NCI-H2227 treated with DMSO at 0.1 percent for 48 hours (cell line): ENCODE data around the gene RNF5.

Source experiments
- DNase-seq: peaks from one replicate; lab custom pipeline; 2025; lab: John Stamatoyannopoulos, UW

RNF5 gene

GRCh38 chr6:32151863-32152768 lies 26.1 kb upstream of the RNF5 start, which contains the start of gene PRRT1:
TSS of gene PRRT1 (minus strand) at chr6:32151939. CDS start at chr6:32151827, 112 bp downstream.
- DNase-seq, result no peak

DNA sequence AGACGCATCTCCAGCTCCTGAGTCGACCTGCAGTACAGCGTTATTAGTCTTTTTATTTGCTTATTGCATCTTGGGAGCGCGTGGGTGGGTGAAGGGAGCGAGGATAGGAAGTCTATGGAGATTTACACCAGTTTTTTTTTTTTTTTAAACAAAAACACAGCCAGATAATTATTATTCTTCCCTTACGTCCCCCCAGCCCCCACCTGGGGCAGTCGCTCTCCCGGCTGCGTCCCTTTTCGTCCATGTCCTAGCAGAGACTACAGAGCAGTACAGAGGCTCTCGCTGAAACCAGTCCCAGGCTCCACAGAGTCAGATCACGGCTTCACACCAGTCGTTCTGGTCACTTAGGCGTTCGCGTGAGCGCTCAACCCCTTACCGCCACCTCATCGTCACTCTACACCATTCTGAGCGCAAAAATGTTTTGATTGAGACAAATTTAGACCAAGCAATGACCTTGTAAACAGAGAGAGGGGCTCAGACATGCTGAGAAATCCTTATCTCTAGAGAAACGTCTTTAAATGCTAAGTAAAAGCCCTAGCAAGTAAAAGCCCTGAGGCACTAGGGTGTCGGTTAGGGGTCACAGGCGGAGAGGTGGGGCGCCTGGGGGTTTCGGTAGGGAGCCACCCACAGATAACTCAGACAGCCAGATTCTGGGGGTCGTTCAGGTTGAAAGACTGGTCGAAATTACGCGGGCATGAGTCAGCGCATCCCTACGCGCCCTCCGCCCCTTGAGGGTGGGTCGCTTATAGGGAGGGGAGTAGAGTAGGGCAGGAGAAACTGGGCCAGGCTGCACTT lies 25.2 kb upstream of the RNF5 start:
- peak; percentile 48 for DNase-seq

- peak; percentile 91 for DNase-seq
These were observed 24.4 kb upstream of the RNF5 start, which contains the start of gene PPT2 for GRCh38 chr6:32153564-32154513. TSS of gene PPT2 (plus strand) at chr6:32154141. CDS start at chr6:32154595, 454 bp downstream.

DNA sequence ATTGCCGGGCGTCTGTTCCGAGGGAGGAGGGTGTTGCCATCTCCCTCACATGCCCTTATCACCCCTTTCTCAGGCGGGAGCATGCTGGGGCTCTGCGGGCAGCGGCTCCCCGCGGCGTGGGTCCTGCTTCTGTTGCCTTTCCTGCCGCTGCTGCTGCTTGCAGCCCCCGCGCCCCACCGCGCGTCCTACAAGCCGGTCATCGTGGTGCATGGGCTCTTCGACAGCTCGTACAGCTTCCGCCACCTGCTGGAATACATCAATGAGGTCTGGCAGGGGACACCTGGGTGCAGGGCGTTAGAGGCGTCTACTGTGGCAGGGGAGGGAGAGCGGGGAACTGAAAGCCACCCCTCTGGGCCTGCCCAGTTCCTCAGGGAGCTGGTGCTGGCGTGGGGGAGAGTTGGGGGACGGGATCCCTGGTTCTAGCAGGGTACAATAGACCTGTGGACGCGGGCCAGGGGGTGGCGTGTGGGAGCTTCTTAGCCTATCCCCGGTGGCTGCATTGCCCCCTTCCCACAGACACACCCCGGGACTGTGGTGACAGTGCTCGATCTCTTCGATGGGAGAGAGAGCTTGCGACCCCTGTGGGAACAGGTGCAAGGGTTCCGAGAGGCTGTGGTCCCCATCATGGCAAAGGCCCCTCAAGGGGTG lies 23.6 kb upstream of the RNF5 start:
- DNase-seq, result peak; percentile 41

DNA sequence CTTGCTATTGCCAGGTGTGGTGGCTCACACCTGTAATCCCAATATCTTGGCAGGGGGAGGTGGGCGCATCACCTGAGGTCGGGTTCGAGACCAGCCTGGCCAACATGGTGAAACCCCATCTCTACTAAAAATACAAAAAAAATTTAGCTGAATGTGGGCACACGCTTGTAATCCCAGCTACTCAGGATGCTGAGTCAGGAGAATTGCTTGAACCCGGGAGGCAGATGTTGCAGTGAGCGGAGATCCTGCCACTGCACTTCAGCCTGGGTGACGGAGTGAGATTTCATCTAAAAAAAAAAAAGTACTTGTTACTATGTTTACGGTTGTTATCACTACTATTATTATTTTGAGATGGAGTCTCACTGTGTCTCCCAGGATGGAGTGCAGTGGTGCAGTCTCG lies 21.3 kb upstream of the RNF5 start:
- DNase-seq, result no peak

GRCh38 chr6:32158052-32158451 lies 20.2 kb upstream of the RNF5 start:
- DNase-seq, result no peak

DNA sequence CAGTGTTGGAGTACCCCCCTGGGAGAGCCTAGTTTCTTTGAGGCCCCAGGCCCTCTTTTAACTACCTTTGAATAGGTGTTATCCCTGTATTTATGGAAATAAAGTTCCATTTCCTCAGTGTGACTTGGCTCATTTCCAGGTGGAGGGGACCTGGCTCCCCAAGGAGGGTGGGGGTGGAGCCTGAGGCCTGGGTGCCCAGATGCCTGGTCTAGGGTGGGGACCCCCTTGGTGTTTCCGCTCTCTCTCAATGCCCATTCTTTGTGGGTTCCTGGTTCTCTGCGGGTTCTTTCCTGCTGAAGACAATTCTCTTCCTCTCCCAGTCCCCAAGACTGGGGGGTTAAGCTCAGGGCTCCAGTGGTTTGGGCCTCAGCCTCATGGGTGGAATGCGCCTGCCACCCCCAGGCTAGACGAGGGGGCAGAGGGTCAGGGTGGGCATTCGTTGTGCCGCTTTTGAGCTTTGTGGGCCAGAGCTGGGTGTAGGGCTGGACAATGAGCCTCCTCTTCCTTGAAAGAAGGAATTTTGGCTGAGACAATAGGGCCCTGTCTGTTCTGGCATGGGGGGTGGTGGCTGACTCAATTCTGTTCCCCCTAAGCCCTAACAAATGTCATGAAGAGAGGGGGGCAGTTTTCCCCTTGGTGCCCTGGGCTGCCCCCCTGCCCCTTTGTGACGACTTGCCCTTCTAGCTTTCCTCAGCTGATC lies 14.5 kb upstream of the RNF5 start:
- DNase-seq, result no peak

GRCh38 chr6:32164295-32164694 lies 13.9 kb upstream of the RNF5 start, which contains the start of gene EGFL8:
TSS of gene EGFL8 (plus strand) at chr6:32164595. CDS start at chr6:32166166, 1,571 bp downstream.
- no peak for DNase-seq

- DNase-seq, result no peak
These were observed 11.7 kb upstream of the RNF5 start for GRCh38 chr6:32166411-32167061.

- no peak for DNase-seq
These were observed 10.9 kb upstream of the RNF5 start for GRCh38 chr6:32167154-32167760.

GRCh38 chr6:32167761-32168262 lies 10.4 kb upstream of the RNF5 start:
- DNase-seq, result no peak

GRCh38 chr6:32168350-32168749 lies 9.9 kb upstream of the RNF5 start:
- DNase-seq, result no peak

GRCh38 chr6:32168807-32169591 lies 9.2 kb upstream of the RNF5 start:
- DNase-seq, result no peak

DNA sequence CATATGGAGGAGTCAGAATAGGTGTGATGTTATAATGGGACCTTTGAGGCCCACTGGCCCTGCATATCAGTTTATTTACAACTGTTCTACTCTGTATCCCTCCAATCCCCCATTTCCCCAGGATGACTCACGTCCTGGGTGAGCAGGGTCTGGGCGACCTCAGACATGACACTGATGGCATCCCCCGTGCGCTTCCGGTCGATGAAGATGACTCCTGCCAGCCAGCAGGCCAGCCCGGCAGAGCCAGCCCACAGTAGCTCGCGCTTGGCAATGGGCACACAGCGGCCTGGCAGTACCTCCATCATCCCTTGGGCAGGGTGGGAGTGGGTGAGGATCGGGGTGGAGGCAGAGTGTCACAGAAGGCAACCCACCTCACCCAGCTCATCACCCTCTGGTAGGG lies 7.9 kb upstream of the RNF5 start:
- DNase-seq, result no peak

- no peak for DNase-seq
These were observed 7.0 kb upstream of the RNF5 start for GRCh38 chr6:32171234-32171633.

DNA sequence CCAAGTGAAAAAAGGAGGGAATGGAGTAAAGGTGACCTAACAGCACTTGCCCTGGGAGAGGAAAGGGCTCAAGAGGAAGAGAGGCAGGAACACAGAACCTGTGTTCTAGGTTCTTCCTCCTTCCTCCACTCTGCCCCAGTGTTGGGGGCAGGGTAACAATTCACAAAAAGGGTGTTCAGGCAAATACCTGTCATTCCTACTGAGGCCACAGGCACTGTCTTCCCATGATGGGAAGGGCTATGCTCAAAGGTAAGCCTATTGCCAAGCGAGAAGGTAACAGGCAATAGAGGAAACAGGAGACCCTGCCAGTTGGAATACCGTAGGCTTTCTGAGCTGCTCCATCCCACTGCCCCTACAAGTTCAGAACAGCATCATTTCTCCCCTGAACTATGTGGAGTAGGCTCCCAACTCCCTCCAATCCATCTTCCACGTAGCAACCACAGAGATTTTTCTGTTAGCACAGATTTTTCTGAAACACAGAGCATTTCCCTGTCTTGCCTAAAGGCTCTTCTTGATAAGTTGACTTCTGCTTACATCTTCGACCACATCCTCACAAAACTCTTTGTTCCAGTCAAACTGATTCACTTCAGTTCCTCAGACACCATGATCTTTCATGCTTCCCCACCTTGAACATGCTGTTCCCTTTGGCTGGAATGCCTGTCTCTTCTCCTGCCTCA lies 5.0 kb upstream of the RNF5 start:
- no peak for DNase-seq

DNA sequence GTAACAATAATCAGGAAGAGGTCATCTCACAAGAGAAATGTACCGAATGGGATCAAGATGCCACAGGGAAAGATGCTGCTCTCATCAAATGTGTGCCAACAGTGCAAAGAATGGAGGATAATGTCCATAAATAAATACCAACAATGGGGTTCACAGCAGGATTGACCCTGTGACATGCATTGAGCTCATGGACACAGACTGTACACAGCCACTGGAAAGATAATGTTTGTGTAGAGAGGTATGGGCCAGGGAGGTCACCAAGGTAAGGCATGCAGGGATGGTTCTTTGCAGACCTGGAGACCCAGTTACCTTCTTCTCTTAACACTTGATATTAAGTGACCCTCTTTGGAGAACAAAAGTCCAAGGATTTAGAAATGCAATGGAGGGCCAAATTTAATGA lies 3.8 kb upstream of the RNF5 start:
- no peak for DNase-seq

DNA sequence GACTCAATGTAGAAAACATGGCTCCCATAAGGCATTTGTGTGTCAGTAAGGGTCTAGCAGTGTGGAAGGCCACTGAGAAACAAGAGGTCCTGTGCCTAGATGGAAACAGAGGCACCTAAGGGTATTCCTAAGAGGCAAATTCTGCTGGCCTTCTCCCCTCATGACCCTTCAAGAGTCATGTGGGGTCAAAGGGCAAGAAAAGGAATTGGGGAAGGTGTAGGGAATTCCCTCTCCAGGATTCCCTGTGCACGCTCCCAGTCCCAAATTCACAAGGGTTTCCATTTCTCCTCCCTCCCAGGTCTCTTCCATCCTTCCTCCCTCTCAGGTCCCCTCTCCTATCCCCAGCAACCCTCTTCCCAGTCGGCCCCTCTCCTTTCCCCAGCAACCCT lies 2.9 kb upstream of the RNF5 start:
- no peak for DNase-seq
